ENCODE results near the gene IL18RAP.

The IL18RAP gene

DNA sequence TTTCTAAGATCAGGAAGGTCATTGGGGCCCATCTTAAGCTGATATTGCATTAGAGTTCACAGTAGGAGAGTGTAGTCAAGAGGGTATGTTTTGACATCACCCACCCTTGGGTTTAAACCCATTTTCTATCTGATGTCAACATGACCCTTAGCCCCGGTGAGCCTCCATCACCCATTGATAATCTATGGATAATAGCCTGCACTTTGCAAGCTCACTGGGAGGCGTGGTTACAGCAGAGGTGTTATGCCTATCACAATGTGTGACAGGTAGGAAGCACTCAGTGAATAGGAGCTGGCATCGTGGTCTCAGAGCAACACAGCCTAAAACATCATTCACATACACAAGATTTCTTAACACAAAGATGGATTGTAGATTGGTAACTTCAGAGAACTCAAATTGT, 21.3 kb downstream of the IL18RAP start:
- no peak overlapping the region for H3K4me2 ChIP-seq
- H3K9ac ChIP-seq = no peak overlapping the region
- no peak overlapping the region for H3K27ac ChIP-seq
- H3K36me3 ChIP-seq (ENCODE audit: insufficient read depth) = no peaks in the 10 kb centered on the region
- no peaks in the 10 kb centered on the region for H3K79me2 ChIP-seq (ENCODE audit: insufficient read depth, low read depth)
- H2AFZ ChIP-seq (ENCODE audit: low read depth) = no peak overlapping the region
- H4K20me1 ChIP-seq (ENCODE audit: insufficient read depth) = no peaks in the 10 kb centered on the region
- no peaks in the 10 kb centered on the region for H3K27me3 ChIP-seq (ENCODE audit: insufficient read depth, low read depth)
- H3K4me1 ChIP-seq (ENCODE audit: low read depth, poor library complexity, severe bottlenecking) = no peaks in the 10 kb centered on the region
- no peak overlapping the region for H3K4me3 ChIP-seq (IDR thresholded peaks at IDR 0.05; ENCODE audit: insufficient read depth, low read depth, low read length)
- TF ChIP-seq, protein P1, sequence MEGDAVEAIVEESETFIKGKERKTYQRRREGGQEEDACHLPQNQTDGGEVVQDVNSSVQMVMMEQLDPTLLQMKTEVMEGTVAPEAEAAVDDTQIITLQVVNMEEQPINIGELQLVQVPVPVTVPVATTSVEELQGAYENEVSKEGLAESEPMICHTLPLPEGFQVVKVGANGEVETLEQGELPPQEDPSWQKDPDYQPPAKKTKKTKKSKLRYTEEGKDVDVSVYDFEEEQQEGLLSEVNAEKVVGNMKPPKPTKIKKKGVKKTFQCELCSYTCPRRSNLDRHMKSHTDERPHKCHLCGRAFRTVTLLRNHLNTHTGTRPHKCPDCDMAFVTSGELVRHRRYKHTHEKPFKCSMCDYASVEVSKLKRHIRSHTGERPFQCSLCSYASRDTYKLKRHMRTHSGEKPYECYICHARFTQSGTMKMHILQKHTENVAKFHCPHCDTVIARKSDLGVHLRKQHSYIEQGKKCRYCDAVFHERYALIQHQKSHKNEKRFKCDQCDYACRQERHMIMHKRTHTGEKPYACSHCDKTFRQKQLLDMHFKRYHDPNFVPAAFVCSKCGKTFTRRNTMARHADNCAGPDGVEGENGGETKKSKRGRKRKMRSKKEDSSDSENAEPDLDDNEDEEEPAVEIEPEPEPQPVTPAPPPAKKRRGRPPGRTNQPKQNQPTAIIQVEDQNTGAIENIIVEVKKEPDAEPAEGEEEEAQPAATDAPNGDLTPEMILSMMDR (conservative IDR thresholded peaks at IDR 0.05; ENCODE audit: low read depth, low read length) = no peak

DNA sequence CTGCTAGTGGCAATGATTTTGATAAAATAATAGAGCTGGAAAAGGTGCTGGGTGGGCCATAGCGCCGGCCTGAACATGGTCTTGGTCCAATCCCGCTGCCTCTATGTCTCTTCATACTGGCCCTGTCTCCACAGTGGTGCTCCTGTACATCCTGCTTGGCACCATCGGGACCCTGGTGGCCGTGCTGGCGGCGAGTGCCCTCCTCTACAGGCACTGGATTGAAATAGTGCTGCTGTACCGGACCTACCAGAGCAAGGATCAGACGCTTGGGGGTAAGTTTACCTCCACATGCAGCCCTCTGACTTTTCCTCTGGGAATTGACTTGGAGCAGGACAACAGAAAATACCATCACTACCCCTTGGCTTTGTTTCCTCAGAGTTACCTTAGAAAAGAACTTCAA, 24.0 kb downstream of the IL18RAP start:
- H2AFZ ChIP-seq (ENCODE audit: low read depth) = no peak overlapping the region
- no peak overlapping the region for H3K4me2 ChIP-seq
- no peak overlapping the region for H3K9ac ChIP-seq
- H3K4me1 ChIP-seq (ENCODE audit: low read depth, poor library complexity, severe bottlenecking) = no peaks in the 10 kb centered on the region
- no peaks in the 10 kb centered on the region for H4K20me1 ChIP-seq (ENCODE audit: insufficient read depth)
- H3K27me3 ChIP-seq (ENCODE audit: insufficient read depth, low read depth) = no peaks in the 10 kb centered on the region
- H3K79me2 ChIP-seq (ENCODE audit: insufficient read depth, low read depth) = no peaks in the 10 kb centered on the region
- no peak overlapping the region for H3K4me3 ChIP-seq (IDR thresholded peaks at IDR 0.05; ENCODE audit: insufficient read depth, low read depth, low read length)
- TF ChIP-seq, protein P1 (conservative IDR thresholded peaks at IDR 0.05; ENCODE audit: low read depth, low read length) = no peak
- H3K27ac ChIP-seq = no peak overlapping the region
- H3K36me3 ChIP-seq (ENCODE audit: insufficient read depth) = no peaks in the 10 kb centered on the region

DNA sequence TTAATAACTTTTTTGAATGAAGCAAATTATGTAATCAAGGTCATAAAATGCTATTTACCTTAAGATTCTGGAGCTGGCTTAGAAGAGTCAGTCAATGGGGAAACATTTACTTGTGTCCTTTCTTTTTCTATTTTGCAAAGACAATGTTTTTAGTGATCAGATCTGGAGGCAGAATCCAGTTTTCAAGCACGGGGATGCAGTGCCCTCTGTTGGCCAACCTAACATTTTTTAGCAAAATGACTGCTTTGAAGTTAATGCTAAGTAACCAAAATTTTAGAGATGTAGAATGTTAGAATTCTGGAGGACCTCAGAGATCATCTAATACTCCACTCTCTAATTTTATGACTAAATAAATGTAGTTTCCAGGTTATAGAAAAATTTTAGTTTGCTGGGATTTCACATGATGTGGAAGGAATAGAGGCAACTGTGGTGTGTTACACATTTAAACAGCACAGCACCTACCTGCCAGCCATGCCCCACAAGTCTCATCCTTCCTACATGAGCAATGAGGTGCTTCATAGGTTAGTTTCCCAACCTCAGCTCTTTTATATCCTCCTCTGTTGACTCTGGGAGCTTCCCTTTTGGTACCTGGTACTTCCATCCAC, 26.5 kb downstream of the IL18RAP start:
- Histone ChIP-seq H3K36me3 (ENCODE audit: insufficient read depth) (no peaks in the 10 kb centered on the region), H3K27ac (no peak overlapping the region), H3K4me1 (ENCODE audit: low read depth, poor library complexity, severe bottlenecking) (no peaks in the 10 kb centered on the region), H3K4me2 (no peak overlapping the region), H4K20me1 (ENCODE audit: insufficient read depth) (no peaks in the 10 kb centered on the region), H3K4me3 (IDR thresholded peaks at IDR 0.05; ENCODE audit: insufficient read depth, low read depth, low read length) (no peak overlapping the region), H3K9ac (no peak overlapping the region), H3K79me2 (ENCODE audit: insufficient read depth, low read depth) (no peaks in the 10 kb centered on the region), H3K27me3 (ENCODE audit: insufficient read depth, low read depth) (no peaks in the 10 kb centered on the region), H2AFZ (ENCODE audit: low read depth) (no peak overlapping the region)
- TF ChIP-seq, protein P1 (conservative IDR thresholded peaks at IDR 0.05; ENCODE audit: low read depth, low read length) = peak; percentile 75

DNA sequence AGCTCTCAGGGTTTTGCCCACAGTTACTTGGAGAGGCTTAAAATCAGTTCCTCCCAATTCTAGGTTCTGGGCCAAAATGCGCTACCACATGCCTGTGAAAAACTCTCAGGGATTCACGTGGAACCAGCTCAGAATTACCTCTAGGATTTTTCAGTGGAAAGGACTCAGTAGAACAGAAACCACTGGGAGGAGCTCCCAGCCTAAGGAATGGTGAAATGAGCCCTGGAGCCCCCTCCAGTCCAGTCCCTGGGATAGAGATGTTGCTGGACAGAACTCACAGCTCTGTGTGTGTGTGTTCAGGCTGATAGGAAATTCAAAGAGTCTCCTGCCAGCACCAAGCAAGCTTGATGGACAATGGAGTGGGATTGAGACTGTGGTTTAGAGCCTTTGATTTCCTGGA, 29.0 kb downstream of the IL18RAP start:
- H3K4me1 ChIP-seq (ENCODE audit: low read depth, poor library complexity, severe bottlenecking) = peaks cover 5% of the 10 kb centered on the region
- H3K9ac ChIP-seq = no peak overlapping the region
- no peaks in the 10 kb centered on the region for H3K79me2 ChIP-seq (ENCODE audit: insufficient read depth, low read depth)
- H3K4me2 ChIP-seq = no peak overlapping the region
- H4K20me1 ChIP-seq (ENCODE audit: insufficient read depth) = no peaks in the 10 kb centered on the region
- H3K27me3 ChIP-seq (ENCODE audit: insufficient read depth, low read depth) = no peaks in the 10 kb centered on the region
- no peak overlapping the region for H3K4me3 ChIP-seq (IDR thresholded peaks at IDR 0.05; ENCODE audit: insufficient read depth, low read depth, low read length)
- TF ChIP-seq, protein P1 (conservative IDR thresholded peaks at IDR 0.05; ENCODE audit: low read depth, low read length) = no peak
- no peaks in the 10 kb centered on the region for H3K36me3 ChIP-seq (ENCODE audit: insufficient read depth)
- H3K27ac ChIP-seq = no peak overlapping the region
- H2AFZ ChIP-seq (ENCODE audit: low read depth) = no peak overlapping the region

Data from KMS-11 (cell line).